B cell (primary cell): ENCODE results near the gene NCOA3.

Experiments used
- EZH2 ChIP-seq: IDR thresholded peaks from 2 replicates; pipeline ENCODE4 v1.6.1; 2012; ENCODE audit warnings: borderline replicate concordance, low read depth, mild to moderate bottlenecking, moderate library complexity, low read length; ENCODE audit not compliant: insufficient read depth, poor library complexity, severe bottlenecking
- TF ChIP-seq, protein P1 (sequence below): fragments of 200-600 bp; IDR thresholded peaks from one replicate; pipeline ENCODE4 v1.8.0; 2022; ENCODE audit warnings: antibody characterized with exemption, mild to moderate bottlenecking

- TF ChIP-seq, protein P1, sequence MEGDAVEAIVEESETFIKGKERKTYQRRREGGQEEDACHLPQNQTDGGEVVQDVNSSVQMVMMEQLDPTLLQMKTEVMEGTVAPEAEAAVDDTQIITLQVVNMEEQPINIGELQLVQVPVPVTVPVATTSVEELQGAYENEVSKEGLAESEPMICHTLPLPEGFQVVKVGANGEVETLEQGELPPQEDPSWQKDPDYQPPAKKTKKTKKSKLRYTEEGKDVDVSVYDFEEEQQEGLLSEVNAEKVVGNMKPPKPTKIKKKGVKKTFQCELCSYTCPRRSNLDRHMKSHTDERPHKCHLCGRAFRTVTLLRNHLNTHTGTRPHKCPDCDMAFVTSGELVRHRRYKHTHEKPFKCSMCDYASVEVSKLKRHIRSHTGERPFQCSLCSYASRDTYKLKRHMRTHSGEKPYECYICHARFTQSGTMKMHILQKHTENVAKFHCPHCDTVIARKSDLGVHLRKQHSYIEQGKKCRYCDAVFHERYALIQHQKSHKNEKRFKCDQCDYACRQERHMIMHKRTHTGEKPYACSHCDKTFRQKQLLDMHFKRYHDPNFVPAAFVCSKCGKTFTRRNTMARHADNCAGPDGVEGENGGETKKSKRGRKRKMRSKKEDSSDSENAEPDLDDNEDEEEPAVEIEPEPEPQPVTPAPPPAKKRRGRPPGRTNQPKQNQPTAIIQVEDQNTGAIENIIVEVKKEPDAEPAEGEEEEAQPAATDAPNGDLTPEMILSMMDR: no peak
- no peak for TF ChIP-seq EZH2
These were observed 57.5 kb downstream of the NCOA3 start for GRCh38 chr20:47559141-47559540.
